ENCODE data around the gene NYNRIN. TPM values are rescaled to one million over a fixed set of nuclear protein-coding genes. Genes with fewer than 3 reads are reported as not detected.

Gene NYNRIN
- total RNA-seq, 1 donor from 2014 or later = 40.0 TPM

- no peak overlapping the region for H3K27ac Mint-ChIP-seq
- H3K4me3 Mint-ChIP-seq (ENCODE audit: low read depth) = no peak overlapping the region
- no peak for TF ChIP-seq CTCF (IDR thresholded peaks at IDR 0.05; ENCODE audit: unreplicated experiment)
- peaks cover 11% of the 10 kb centered on the region for H3K4me1 Mint-ChIP-seq (ENCODE audit: low read depth)
- DNase-seq (ENCODE audit: low spot score, unreplicated experiment) = no peak
- no peaks in the 10 kb centered on the region for H3K36me3 Mint-ChIP-seq (ENCODE audit: insufficient read depth)
- peaks cover 25% of the 10 kb centered on the region for H3K27me3 Mint-ChIP-seq
- no peaks in the 10 kb centered on the region for H3K9me3 Mint-ChIP-seq (ENCODE audit: low read depth)
Measured at GRCh38 chr14:24363401-24363800, 35.4 kb upstream of the NYNRIN start.

- peaks cover 22% of the 10 kb centered on the region for H3K27me3 Mint-ChIP-seq
- no peaks in the 10 kb centered on the region for H3K36me3 Mint-ChIP-seq (ENCODE audit: insufficient read depth)
- H3K9me3 Mint-ChIP-seq (ENCODE audit: low read depth) = no peaks in the 10 kb centered on the region
- peaks cover 13% of the 10 kb centered on the region for H3K4me1 Mint-ChIP-seq (ENCODE audit: low read depth)
- no peak overlapping the region for H3K27ac Mint-ChIP-seq
- no peak overlapping the region for H3K4me3 Mint-ChIP-seq (ENCODE audit: low read depth)
- no peak for DNase-seq (ENCODE audit: low spot score, unreplicated experiment)
- no peak for TF ChIP-seq CTCF (IDR thresholded peaks at IDR 0.05; ENCODE audit: unreplicated experiment)
Measured at GRCh38 chr14:24364841-24365240, 34.0 kb upstream of the NYNRIN start.

- Mint-ChIP-seq H3K27ac (peak overlapping the region; percentile 94), H3K4me1 (ENCODE audit: low read depth) (peaks cover 13% of the 10 kb centered on the region), H3K4me3 (ENCODE audit: low read depth) (peak overlapping the region; percentile 78), H3K27me3 (peaks cover 18% of the 10 kb centered on the region), H3K36me3 (ENCODE audit: insufficient read depth) (no peaks in the 10 kb centered on the region), H3K9me3 (ENCODE audit: low read depth) (no peaks in the 10 kb centered on the region)
- DNase-seq (ENCODE audit: low spot score, unreplicated experiment) = peak; percentile 76
- TF ChIP-seq CTCF (IDR thresholded peaks at IDR 0.05; ENCODE audit: unreplicated experiment) = peak; percentile 89
Measured at GRCh38 chr14:24365600-24366412, 33.0 kb upstream of the NYNRIN start.

GRCh38 chr14:24366413-24366720 is 32.4 kb upstream of the NYNRIN start:
- H3K27me3 Mint-ChIP-seq = peaks cover 14% of the 10 kb centered on the region
- no peak for DNase-seq (ENCODE audit: low spot score, unreplicated experiment)
- peaks cover 13% of the 10 kb centered on the region for H3K4me1 Mint-ChIP-seq (ENCODE audit: low read depth)
- H3K36me3 Mint-ChIP-seq (ENCODE audit: insufficient read depth) = no peaks in the 10 kb centered on the region
- H3K27ac Mint-ChIP-seq = peak overlapping the region; percentile 97
- H3K4me3 Mint-ChIP-seq (ENCODE audit: low read depth) = peak overlapping the region; percentile 78
- H3K9me3 Mint-ChIP-seq (ENCODE audit: low read depth) = no peaks in the 10 kb centered on the region
- TF ChIP-seq CTCF (IDR thresholded peaks at IDR 0.05; ENCODE audit: unreplicated experiment) = no peak

- peak overlapping the region; percentile 78 for H3K4me3 Mint-ChIP-seq (ENCODE audit: low read depth)
- peaks cover 9% of the 10 kb centered on the region for H3K27me3 Mint-ChIP-seq
- no peaks in the 10 kb centered on the region for H3K36me3 Mint-ChIP-seq (ENCODE audit: insufficient read depth)
- peaks cover 13% of the 10 kb centered on the region for H3K4me1 Mint-ChIP-seq (ENCODE audit: low read depth)
- peak overlapping the region; percentile 97 for H3K27ac Mint-ChIP-seq
- TF ChIP-seq CTCF (IDR thresholded peaks at IDR 0.05; ENCODE audit: unreplicated experiment) = no peak
- no peaks in the 10 kb centered on the region for H3K9me3 Mint-ChIP-seq (ENCODE audit: low read depth)
- peak; percentile 89 for DNase-seq (ENCODE audit: low spot score, unreplicated experiment)
Measured at GRCh38 chr14:24366721-24367513, 31.9 kb upstream of the NYNRIN start.
